ENCODE data around the gene C10orf120. TPM values are rescaled to one million over a fixed set of nuclear protein-coding genes. Genes with fewer than 3 reads are reported as not detected.

The C10orf120 gene
- total RNA-seq, 1 donor from 2014 or later, result not detected

- no peak for TF ChIP-seq CTCF (IDR thresholded peaks at IDR 0.05; ENCODE audit: borderline replicate concordance)
- Histone ChIP-seq H3K9me3 (replicated peaks) (no peaks in the 10 kb centered on the region), H3K27me3 (ENCODE audit: low read depth) (peaks cover 34% of the 10 kb centered on the region), H3K4me1 (no peaks in the 10 kb centered on the region), H3K36me3 (no peaks in the 10 kb centered on the region), H3K27ac (replicated peaks) (no peak overlapping the region), H3K4me3 (no peak overlapping the region)
- intact Hi-C loops (cut with micrococcal nuclease), result no loop called here
- DNase-seq, result no peak
These were observed 36.0 kb downstream of the C10orf120 start for GRCh38 chr10:122663516-122664130.

DNA sequence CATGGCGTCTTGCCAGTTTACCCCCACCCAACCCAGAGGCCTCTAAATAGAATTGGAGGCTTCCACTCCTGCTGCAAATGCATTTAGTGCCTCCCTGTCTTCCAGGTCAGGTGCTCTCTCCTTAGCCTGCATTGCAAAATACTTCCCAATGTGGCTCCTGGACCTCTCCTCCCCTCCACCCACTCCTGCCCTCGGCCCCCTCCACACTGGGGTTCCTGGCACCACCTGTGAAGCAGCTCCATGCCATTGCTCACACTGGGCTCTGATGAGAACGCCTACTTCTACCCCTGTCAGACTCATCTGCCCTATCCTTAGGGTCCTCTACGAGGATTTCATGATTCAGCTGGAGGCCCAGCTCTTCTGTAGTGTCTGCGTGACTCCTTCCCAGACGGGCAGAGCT is 37.4 kb downstream of the C10orf120 start:
- intact Hi-C loops (cut with micrococcal nuclease), result no loop called here
- no peak overlapping the region for H3K27ac ChIP-seq (replicated peaks)
- no peaks in the 10 kb centered on the region for H3K4me1 ChIP-seq
- H3K27me3 ChIP-seq (ENCODE audit: low read depth), result peaks cover 27% of the 10 kb centered on the region
- H3K4me3 ChIP-seq, result no peak overlapping the region
- DNase-seq, result no peak
- TF ChIP-seq CTCF (IDR thresholded peaks at IDR 0.05; ENCODE audit: borderline replicate concordance), result no peak
- no peaks in the 10 kb centered on the region for H3K36me3 ChIP-seq
- H3K9me3 ChIP-seq (replicated peaks), result no peaks in the 10 kb centered on the region

DNA sequence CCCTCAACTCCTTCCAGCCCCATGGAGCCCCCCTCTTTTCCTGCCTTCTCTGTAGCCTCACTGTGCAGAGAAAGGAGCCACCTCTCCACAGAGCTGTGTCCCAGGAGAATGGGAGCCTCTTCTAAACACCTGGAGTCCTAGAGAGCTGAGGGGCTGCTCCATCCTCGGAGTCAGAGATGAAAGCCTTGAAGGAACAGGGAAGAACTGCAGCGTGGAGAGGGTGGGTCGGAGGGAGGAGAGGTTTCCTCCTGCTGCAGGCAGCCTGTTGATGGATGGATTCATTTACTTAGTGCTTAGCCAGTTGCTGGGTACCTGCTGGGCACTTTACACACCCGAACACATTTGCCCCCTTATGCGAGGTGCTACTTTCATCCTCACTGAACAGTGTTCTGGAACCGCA is 39.0 kb downstream of the C10orf120 start:
- Histone ChIP-seq H3K9me3 (replicated peaks) (no peaks in the 10 kb centered on the region), H3K4me1 (no peaks in the 10 kb centered on the region), H3K36me3 (no peaks in the 10 kb centered on the region), H3K27me3 (ENCODE audit: low read depth) (peaks cover 20% of the 10 kb centered on the region), H3K27ac (replicated peaks) (no peak overlapping the region), H3K4me3 (no peak overlapping the region)
- DNase-seq, result no peak
- intact Hi-C loops (cut with micrococcal nuclease), result no loop called here
- TF ChIP-seq CTCF (IDR thresholded peaks at IDR 0.05; ENCODE audit: borderline replicate concordance), result no peak

- peaks cover 25% of the 10 kb centered on the region for H3K27me3 ChIP-seq (ENCODE audit: low read depth)
- H3K4me3 ChIP-seq, result no peak overlapping the region
- no peaks in the 10 kb centered on the region for H3K9me3 ChIP-seq (replicated peaks)
- H3K36me3 ChIP-seq, result no peaks in the 10 kb centered on the region
- intact Hi-C loops (cut with micrococcal nuclease), result no loop called here
- no peaks in the 10 kb centered on the region for H3K4me1 ChIP-seq
- no peak overlapping the region for H3K27ac ChIP-seq (replicated peaks)
- no peak for DNase-seq
- no peak for TF ChIP-seq CTCF (IDR thresholded peaks at IDR 0.05; ENCODE audit: borderline replicate concordance)
These were observed 40.0 kb downstream of the C10orf120 start for GRCh38 chr10:122659651-122660050.

DNA sequence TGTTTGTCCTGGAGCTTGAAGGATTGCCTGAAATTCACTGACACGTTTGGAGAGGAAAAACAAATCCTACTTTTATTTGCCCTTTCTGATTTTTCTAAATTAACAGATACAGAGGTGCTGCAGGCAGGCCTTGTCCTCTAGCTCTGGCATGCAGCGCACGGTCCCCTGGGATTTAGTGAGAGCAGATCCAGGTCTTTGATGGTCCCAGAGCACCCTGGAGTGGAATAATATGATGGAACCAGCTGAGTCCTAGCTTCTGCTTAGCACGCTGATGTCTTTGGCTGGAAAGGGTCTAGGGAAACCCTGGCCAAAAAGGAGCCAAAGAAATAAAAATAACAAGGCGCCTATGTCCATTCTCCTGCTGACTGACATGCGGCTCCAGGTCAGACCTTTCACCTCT is 40.5 kb downstream of the C10orf120 start:
- intact Hi-C loops (cut with micrococcal nuclease), result no loop called here
- no peaks in the 10 kb centered on the region for H3K4me1 ChIP-seq
- no peak for DNase-seq
- H3K4me3 ChIP-seq, result no peak overlapping the region
- H3K36me3 ChIP-seq, result no peaks in the 10 kb centered on the region
- no peaks in the 10 kb centered on the region for H3K9me3 ChIP-seq (replicated peaks)
- no peak for TF ChIP-seq CTCF (IDR thresholded peaks at IDR 0.05; ENCODE audit: borderline replicate concordance)
- H3K27me3 ChIP-seq (ENCODE audit: low read depth), result peaks cover 29% of the 10 kb centered on the region
- H3K27ac ChIP-seq (replicated peaks), result no peak overlapping the region
